HL-60 (cell line): ENCODE results near the gene ZNF319.

Experiments used
- DNase-seq, 2 experiments: peaks; one replicate each; pipeline ENCODE4 v3.0.0-alpha.2; 2010 to 2020; ENCODE audit warnings: low read depth in 1 of 2, low spot score in 1 of 2
- H3K27ac ChIP-seq: fragments of 250-450 bp; sonication (Bioruptor Pico); replicated peaks from 2 replicates; pipeline ENCODE4 v1.5.1; 2020; ENCODE audit warnings: mild to moderate bottlenecking, moderate library complexity
- H3K27me3 ChIP-seq: fragments of 250-450 bp; sonication (Bioruptor Pico); 2 replicates; pipeline ENCODE4 v1.5.1; 2021; ENCODE audit warnings: mild to moderate bottlenecking, moderate library complexity; ENCODE audit not compliant: insufficient read depth, poor library complexity, severe bottlenecking
- H3K4me3 ChIP-seq: replicated peaks from 2 replicates; pipeline ENCODE4 v1.5.1; 2011; ENCODE audit warnings: mild to moderate bottlenecking, control low read depth, low read length; ENCODE audit not compliant: insufficient read depth
- CTCF ChIP-seq: IDR thresholded peaks from one replicate; pipeline ENCODE4 v1.5.1; 2011; ENCODE audit warnings: low read length, control low read depth, inconsistent platforms; ENCODE audit not compliant: insufficient read depth
- GABPA ChIP-seq: IDR thresholded peaks from 2 replicates; pipeline ENCODE4 v1.6.1; 2012; ENCODE audit warnings: low read depth
- POLR2AphosphoS5 ChIP-seq: IDR thresholded peaks from 2 replicates; pipeline ENCODE4 v1.6.1; 2012; ENCODE audit warnings: low read depth
- SPI1 ChIP-seq: IDR thresholded peaks from 2 replicates; pipeline ENCODE4 v1.6.1; 2012; ENCODE audit warnings: low read depth, mild to moderate bottlenecking, borderline replicate concordance
- TF ChIP-seq, protein P1 (sequence below): IDR thresholded peaks from 2 replicates; pipeline ENCODE4 v1.6.1; 2012; ENCODE audit warnings: low read depth; ENCODE audit not compliant: insufficient replicate concordance

Gene ZNF319

DNA sequence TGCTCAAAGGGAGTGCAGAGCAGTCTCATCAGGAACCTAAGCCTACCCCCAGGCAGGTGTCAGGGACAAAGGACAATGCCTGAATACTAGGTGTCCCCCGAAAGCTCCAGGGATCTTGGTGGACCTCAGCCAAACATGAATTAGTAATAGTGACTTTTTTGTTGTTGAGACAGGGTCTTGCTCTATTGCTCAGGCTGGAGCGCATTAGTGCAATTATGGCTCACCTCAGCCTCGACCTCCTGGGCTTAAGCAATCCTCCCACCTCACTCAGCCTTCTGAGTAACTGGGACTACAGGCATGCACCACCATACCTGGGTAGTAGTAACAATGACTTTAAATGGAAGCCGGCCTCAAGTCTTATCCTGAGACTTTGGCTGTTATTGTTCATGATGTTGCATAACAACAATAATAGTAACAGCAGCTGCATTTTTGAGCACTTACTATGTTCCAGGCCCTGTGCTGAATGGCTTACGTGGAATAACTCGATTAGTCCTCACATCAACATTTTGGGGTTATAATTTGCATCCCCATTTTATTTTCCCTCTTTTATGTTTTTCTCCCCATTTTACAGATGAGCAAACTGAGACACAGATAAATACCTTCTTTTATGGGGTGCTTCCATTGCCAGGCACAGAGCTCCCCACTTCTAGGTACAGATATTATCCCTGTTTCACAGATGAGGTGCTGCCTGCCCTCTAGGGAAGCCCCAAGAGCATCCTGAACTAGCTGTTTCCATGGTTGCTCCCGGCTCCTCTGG, 49.1 kb downstream of the ZNF319 start:
- DNase-seq, result no peak
- no peak overlapping the region for H3K4me3 ChIP-seq
- H3K27ac ChIP-seq, result no peak overlapping the region
- TF ChIP-seq GABPA (no peak), SPI1 (no peak), CTCF (no peak), POLR2AphosphoS5 (no peak)
- TF ChIP-seq, protein P1, sequence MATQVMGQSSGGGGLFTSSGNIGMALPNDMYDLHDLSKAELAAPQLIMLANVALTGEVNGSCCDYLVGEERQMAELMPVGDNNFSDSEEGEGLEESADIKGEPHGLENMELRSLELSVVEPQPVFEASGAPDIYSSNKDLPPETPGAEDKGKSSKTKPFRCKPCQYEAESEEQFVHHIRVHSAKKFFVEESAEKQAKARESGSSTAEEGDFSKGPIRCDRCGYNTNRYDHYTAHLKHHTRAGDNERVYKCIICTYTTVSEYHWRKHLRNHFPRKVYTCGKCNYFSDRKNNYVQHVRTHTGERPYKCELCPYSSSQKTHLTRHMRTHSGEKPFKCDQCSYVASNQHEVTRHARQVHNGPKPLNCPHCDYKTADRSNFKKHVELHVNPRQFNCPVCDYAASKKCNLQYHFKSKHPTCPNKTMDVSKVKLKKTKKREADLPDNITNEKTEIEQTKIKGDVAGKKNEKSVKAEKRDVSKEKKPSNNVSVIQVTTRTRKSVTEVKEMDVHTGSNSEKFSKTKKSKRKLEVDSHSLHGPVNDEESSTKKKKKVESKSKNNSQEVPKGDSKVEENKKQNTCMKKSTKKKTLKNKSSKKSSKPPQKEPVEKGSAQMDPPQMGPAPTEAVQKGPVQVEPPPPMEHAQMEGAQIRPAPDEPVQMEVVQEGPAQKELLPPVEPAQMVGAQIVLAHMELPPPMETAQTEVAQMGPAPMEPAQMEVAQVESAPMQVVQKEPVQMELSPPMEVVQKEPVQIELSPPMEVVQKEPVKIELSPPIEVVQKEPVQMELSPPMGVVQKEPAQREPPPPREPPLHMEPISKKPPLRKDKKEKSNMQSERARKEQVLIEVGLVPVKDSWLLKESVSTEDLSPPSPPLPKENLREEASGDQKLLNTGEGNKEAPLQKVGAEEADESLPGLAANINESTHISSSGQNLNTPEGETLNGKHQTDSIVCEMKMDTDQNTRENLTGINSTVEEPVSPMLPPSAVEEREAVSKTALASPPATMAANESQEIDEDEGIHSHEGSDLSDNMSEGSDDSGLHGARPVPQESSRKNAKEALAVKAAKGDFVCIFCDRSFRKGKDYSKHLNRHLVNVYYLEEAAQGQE, result no peak
- no peaks in the 10 kb centered on the region for H3K27me3 ChIP-seq

- TF ChIP-seq SPI1, result no peak
- TF ChIP-seq GABPA, result no peak
- TF ChIP-seq, protein P1, result no peak
- no peak for TF ChIP-seq POLR2AphosphoS5
- TF ChIP-seq CTCF, result no peak
- Histone ChIP-seq H3K27ac (no peak overlapping the region), H3K4me3 (no peak overlapping the region), H3K27me3 (no peaks in the 10 kb centered on the region)
- DNase-seq, result no peak
Observed at GRCh38 chr16:57950382-57950781, 50.1 kb downstream of the ZNF319 start.

GRCh38 chr16:57949595-57950238, 50.8 kb downstream of the ZNF319 start:
- H3K27me3 ChIP-seq, result no peaks in the 10 kb centered on the region
- no peak for TF ChIP-seq CTCF
- no peak for DNase-seq
- H3K4me3 ChIP-seq, result no peak overlapping the region
- no peak overlapping the region for H3K27ac ChIP-seq

GRCh38 chr16:57949013-57949412, 51.5 kb downstream of the ZNF319 start:
- H3K4me3 ChIP-seq, result no peak overlapping the region
- DNase-seq, result no peak
- H3K27ac ChIP-seq, result no peak overlapping the region
- TF ChIP-seq, protein P1, result no peak
- no peak for TF ChIP-seq SPI1
- no peak for TF ChIP-seq POLR2AphosphoS5
- TF ChIP-seq CTCF, result no peak
- TF ChIP-seq GABPA, result no peak
- H3K27me3 ChIP-seq, result no peaks in the 10 kb centered on the region
